Stimulated activated CD8-positive, alpha-beta memory T cell treated with anti-CD3 and anti-CD28 coated beads, Interleukin-12 subunit alpha, Interleukin-12 subunit beta, amount 100 ng/mL, for 4 hours (primary cell): ENCODE data around the gene ZNF486.
"Not testable (repeated sequence)": the region's sequence is repeated elsewhere in the genome, so short reads cannot be mapped to it uniquely, and the experiment has no call there.

Source experiments
- DNase-seq: peaks from one replicate; pipeline ENCODE4 v3.0.0-alpha.2; 2020; ENCODE audit warnings: low read depth

The ZNF486 gene

GRCh38 chr19:20167020-20167644 lies at the start of gene ZNF486:
Gene ZNF486 (plus strand): TSS chr19:20167214. CDS start chr19:20167331, 117 bp downstream.
- DNase-seq, result peak; percentile 76

GRCh38 chr19:20118064-20118839 lies 48.8 kb upstream of the ZNF486 start:
- not testable (repeated sequence) for DNase-seq

- no peak for DNase-seq
Measured at GRCh38 chr19:20124879-20125278, 42.1 kb upstream of the ZNF486 start.

GRCh38 chr19:20132933-20133332 lies 34.1 kb upstream of the ZNF486 start:
- not testable (repeated sequence) for DNase-seq

DNA sequence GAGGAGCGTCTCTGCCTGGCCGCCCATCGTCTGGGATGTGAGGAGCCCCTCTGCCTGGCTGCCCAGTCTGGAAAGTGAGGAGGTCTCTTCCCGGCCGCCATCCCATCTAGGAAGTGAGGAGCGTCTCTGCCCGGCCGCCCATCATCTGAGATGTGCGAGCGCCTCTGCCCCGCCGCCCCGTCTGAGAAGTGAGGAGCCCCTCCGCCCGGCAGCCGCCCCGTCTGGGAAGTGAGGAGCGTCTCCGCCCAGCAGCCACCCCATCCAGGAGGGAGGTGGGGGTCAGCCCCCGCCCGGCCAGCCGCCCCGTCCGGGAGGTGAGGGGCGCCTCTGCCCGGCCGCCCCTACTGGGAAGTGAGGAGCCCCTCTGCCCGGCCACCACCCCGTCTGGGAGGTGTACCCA lies 29.3 kb upstream of the ZNF486 start:
- DNase-seq, result not testable (repeated sequence)

DNA sequence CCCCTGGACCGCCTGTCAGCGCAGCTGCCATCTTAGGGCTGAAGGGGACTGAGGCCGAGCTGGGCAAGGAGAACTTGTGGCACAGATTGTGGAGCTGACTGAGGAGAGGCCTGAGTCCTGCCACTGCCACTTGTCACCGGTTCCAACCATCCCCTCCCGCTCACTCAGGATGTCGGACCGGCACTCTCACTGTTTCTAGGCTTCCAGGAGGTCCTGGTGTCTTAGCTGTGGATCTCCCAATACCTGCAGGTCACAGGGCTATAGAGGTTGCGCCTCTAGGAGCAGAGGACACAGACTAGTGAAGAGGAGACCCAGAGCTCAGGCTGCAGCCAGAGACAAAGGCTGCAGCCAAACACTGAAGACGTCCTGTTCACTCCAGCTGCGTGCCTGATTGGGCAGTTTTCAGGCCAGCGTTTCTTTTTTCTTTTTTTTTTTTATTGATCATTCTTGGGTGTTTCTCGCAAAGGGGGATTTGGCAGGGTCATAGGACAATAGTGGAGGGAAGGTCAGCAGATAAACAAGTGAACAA lies 15.3 kb upstream of the ZNF486 start:
- no peak for DNase-seq

- not testable (repeated sequence) for DNase-seq
Measured at GRCh38 chr19:20152506-20152905, 14.5 kb upstream of the ZNF486 start.

DNA sequence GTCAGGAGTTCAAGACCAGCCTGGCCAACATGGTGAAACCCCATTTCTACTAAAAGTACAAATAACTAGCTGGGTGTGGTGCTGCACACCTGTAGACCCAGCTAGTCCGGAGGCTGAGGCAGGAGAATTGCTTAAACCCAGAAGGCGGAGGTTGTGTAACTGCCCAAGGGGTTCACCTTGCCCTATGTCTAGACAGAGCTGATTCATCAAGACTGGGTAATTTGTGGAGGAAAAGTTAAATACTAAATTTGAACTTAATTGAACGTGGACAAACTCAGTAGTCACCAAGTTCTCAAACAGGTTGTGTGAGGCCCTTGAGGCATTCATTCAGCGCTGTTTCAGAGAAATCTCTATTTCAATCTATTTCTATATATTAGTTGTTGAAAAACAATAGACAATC lies 13.7 kb upstream of the ZNF486 start:
- no peak for DNase-seq

GRCh38 chr19:20154636-20155035 lies 12.4 kb upstream of the ZNF486 start:
- no peak for DNase-seq

DNA sequence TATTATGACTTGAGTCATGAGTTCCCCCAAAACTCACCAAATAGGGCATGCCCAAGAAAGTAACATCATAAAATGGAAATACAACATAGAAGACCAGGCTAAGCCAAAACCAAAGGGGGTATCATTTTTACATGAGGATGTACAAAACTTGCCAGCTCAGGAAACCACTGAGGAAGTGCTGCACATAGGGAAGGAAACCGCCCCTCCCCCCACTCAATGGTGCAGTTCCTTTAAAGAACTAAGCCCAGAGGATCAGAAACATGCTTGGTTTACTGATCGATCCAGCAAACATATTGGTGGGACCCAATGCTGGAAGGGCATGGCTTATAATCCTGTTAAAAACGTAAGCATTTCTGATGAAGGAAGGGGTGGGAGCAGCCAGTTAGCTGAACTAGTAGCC lies 4.2 kb upstream of the ZNF486 start:
- no peak for DNase-seq

GRCh38 chr19:20164456-20164855 lies 2.6 kb upstream of the ZNF486 start:
- no peak for DNase-seq

DNA sequence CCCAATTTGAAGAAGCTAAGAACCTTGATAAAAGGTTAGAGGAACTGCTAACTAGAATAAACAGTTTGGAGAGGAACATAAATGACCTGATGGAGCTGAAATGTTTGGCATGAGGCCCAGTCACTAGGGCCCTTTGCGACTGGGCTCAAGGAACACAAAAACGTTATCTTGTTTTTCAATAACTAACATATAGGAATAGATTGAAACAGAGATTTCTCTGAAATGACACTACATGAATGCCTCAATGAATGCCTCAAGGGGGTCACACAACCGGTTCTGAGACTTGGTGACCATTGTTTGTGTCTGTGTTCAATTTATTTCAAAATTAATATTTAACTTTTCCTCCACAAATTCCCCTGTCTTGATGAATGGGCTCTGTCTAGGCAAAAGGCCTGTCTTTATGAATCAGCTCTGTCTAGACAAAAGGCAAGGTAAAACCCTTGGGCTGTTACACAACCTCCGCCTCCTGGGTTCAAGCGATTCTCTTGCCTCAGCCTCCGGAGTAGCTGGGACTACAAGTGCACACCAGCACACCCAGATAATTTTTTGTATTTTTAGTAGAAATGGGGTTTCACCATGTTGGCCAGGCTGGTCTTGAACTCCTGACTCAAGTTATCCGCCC lies 932 bp upstream of the ZNF486 start:
- DNase-seq, result no peak

- no peak for DNase-seq
Measured at GRCh38 chr19:20167651-20168122, 673 bp downstream of the ZNF486 start.

DNA sequence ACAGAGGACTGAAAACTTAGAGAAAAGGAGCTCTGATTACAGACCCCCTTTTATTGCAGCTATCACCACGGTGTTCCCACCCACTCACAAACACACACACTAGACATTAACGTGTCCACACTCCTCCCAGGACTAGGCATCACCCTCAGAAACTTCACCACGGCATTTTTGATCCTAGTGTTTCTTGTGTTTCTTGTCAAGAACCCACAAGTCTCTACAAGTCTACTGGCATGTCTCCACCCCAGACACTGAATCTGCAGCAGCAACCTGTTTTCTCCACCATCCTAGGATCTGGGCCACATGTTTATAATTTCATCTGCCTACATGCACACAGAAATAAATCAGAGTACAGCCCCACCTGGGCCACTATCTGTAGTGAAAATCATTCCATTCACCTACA lies 4.3 kb downstream of the ZNF486 start:
- no peak for DNase-seq

DNA sequence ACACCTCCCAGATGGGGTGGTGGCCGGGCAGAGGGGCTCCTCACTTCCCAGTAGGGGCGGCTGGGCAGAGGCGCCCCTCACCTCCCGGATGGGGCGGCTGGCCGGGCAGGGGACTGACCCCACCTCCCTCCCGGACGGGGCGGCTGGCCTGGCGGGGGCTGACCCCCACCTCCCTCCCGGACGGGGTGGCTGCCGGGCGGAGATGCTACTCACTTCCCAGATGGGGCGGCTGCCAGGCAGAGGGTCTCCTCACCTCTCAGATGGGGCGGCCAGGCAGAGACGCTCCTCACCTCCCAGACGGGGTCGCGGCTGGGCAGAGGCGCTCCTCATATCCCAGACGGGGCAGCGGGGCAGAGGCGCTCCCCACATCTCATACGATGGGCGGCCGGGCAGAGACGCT lies 8.8 kb downstream of the ZNF486 start:
- not testable (repeated sequence) for DNase-seq

DNA sequence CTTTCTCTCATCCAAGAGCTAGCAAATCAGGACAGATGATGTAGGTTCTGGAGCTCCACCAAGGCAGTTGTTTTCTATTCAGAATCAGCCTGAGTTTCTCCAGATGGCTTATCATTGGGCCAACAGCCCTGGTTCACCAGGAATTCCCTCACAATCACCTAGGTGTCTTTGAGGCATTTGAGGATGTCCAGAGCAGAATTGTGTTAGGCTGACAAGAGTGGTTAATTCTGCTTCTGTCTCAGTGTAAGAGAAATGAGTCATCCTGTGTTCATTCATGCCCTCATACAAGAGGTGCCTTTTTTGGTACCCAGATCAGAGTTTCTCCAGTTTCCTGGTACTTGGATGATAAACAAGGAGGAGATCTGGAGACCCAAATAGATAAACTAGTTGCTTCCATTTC lies 12.9 kb downstream of the ZNF486 start:
- not testable (repeated sequence) for DNase-seq

GRCh38 chr19:20182222-20182785 lies 15.3 kb downstream of the ZNF486 start:
- no peak for DNase-seq

GRCh38 chr19:20186174-20186573 lies 19.2 kb downstream of the ZNF486 start:
- DNase-seq, result no peak

GRCh38 chr19:20197747-20198146 lies 30.7 kb downstream of the ZNF486 start:
- DNase-seq, result no peak

DNA sequence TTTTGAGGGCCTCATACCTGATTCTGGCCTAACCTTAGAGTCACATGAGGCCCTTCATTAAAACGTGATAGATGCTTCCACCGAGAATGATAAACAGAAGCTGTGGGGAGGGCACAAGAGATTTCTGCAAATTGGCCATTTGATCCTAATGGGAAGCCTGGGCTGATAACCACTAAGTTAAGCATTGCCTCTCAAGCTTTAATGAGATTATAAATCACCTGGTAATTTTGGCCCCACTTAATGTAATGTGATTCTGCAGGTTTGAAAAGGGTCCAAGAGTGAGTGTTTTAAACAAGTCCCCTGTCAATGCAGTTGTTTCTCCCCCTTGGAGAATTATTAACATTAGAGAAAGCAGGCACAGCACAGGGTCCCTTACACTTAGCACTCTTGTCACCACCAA lies 42.0 kb downstream of the ZNF486 start:
- no peak for DNase-seq

DNA sequence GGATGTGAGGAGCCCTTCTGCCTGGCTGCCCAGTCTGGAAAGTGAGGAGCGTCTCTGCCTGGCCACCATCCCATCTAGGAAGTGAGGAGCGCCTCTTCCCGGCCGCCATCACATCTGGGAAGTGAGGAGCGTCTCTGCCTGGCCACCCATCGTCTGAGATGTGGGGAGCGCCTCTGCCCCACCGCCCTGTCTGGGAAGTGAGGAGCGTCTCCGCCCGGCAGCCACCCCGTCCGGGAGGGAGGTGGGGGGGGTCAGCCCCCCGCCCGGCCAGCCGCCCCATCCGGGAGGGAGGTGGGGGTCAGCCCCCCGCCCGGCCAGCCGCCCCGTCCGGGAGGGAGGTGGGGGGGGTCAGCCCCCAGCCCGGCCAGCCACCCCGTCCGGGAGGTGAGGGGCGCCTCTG lies 47.4 kb downstream of the ZNF486 start:
- DNase-seq, result not testable (repeated sequence)

DNA sequence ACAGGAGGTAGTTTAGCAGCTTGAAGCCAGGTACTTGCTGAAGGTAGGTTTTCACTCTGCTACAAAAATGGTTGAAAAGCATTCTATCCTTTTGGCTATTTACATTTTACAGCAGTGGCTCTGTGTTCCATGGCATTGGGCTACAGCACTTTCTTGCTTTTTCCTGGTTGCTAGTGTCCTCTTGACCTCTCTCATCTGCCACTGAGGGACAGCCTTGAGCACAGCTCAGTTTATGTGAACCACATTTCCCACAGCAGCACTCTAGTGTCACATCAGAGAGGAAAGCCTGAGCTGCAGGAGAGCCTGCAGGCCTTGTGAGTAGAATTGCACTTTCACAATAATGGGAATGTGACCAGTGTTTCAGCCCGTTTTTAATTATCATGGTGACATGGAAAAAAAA lies 54.6 kb downstream of the ZNF486 start:
- not testable (repeated sequence) for DNase-seq
